Pancreas (tissue), 10 donors: ENCODE measurements around the gene IST1. TPM values are rescaled to one million over a fixed set of nuclear protein-coding genes. Genes with fewer than 3 reads are reported as not detected.

Experiments used
- ATAC-seq, 4 donors: fragments of 200-7000 bp; cut with Tn5 transposase; one replicate each; pipeline versions ENCODE4 v1.8.0 to v1.9.1; 2020; ENCODE audit warnings: mild to moderate bottlenecking in 4 of 4, moderate library complexity in 4 of 4
- DNase-seq, 6 donors: peaks; one replicate each; pipeline ENCODE4 v3.0.0-alpha.2; 2020
- FAIRE-seq: peaks from 2 replicates; lab custom pipeline; 2012; peaks lifted over from hg19 to GRCh38; lab: Jason Lieb, UNC
- H3K27ac ChIP-seq, 4 donors: fragments of 200-600 bp; sonication (generic); 1 replicate in 3 of 4; 2 replicates in 1 of 4; pipeline versions ENCODE4 v1.5.0 to v1.8.0; 2020
- H3K27me3 ChIP-seq, 4 donors: fragments of 200-600 bp; one replicate each; pipeline ENCODE4 v1.8.0; 2021
- H3K36me3 ChIP-seq, 3 donors: fragments of 200-600 bp; sonication (generic) in 1 of 3; one replicate each; pipeline versions ENCODE4 v1.5.0 to v1.8.0; 2020 to 2021
- H3K4me1 ChIP-seq, 3 donors: fragments of 200-600 bp; one replicate each; pipeline ENCODE4 v1.8.0; 2021
- H3K4me3 ChIP-seq, 4 donors: fragments of 200-600 bp; sonication (generic) in 2 of 4; one replicate each; pipeline versions ENCODE4 v1.5.0 to v1.8.0; 2020 to 2021
- H3K9me3 ChIP-seq, 4 donors: fragments of 200-600 bp; one replicate each; pipeline ENCODE4 v1.8.0; 2021
- CTCF ChIP-seq, 4 donors: fragments of 200-600 bp; sonication (generic) in 3 of 4; IDR thresholded peaks; one replicate each; pipeline versions ENCODE4 v1.5.0 to v1.8.0; 2021; ENCODE audit warnings: antibody characterized with exemption in 4 of 4
- WGBS, 2 donors: extraction: QIAGEN DNeasy Blood & Tissue Kit; methylation state at CpG; one replicate each; pipeline ENCODE4 v1.1.7; 2013; 5-methylcytosine and 5-hydroxymethylcytosine counted together
- intact Hi-C, 3 donors: fragments of 100-400 bp; cut with DNase I; formaldehyde crosslinking; loops; one replicate each; pipeline versions ENCODE4 v1.11.1 to v1.14.2; 2022
- polyA plus RNA-seq, 2 donors: library from polyadenylated mRNA; stranded (reverse); fragments of 200-250 nt; gene quantifications; one replicate each; pipeline ENCODE4 v1.2.3, GENCODE V29; 2013
- total RNA-seq, 6 donors: library from RNA; stranded (reverse); fragmentation: NEBNext Ultra II Directional in 4 of 6; extraction: Animal tissue kit (Norgen Biotek cat#: 25700) in 4 of 6; gene quantifications; one replicate each; pipeline versions ENCODE4 v1.2.1 to v1.2.4, GENCODE V29; 2021 to 2023
- donor health status: healthy with polysubstance abuse.
- donor health status: DM: no; HTN: no; CAD: no; lungs with moderate emphysema.
- donor health status: DM: no; HTN: no; CAD: no.
- donor health status: control.
- donor health status: control.
- donor health status: Bipolar disorder and iron deficiency.
- donor health status: DM: yes; HTN: yes; CAD: no.
- donor health status: DM: no; HTN: no; CAD: no.
- donor health status: DM: no; HTN: no; CAD: no.
- donor health status: DM: yes; HTN: yes; CAD: no.

Gene IST1
- total and polyA plus RNA-seq, 8 donors: 56.1 to 121 (median 69.4) TPM

- H3K4me3 ChIP-seq: no peak overlapping the region
- no peak overlapping the region for H3K27ac ChIP-seq
- H3K4me1 ChIP-seq: no peaks in the 10 kb centered on the region
- 89 to 92% methylated on average over 15 of the region's 15 CpGs for WGBS, 2 donors
- no peak for TF ChIP-seq CTCF (IDR thresholded peaks at IDR 0.05)
- H3K27me3 ChIP-seq: no peaks in the 10 kb centered on the region
- intact Hi-C loops: no loop called here
- DNase-seq: no peak
- no peak for FAIRE-seq
- no peaks in the 10 kb centered on the region for H3K36me3 ChIP-seq
- ATAC-seq: no peak
- no peaks in the 10 kb centered on the region for H3K9me3 ChIP-seq
These were observed 78.9 kb downstream of the IST1 start for GRCh38 chr16:71974068-71974818.

Other genes with a start within 250 kb of the IST1 start
- gene PHLPP2, start 170.8 kb upstream of the IST1 start, total RNA-seq: 1 to 10 TPM; 2.0 to 4.6 (median 3.1) TPM
- 1 to 10 TPM; 1.3 to 2.3 TPM for gene PHLPP2, start 170.8 kb upstream of the IST1 start, polyA plus RNA-seq
- 10 to 100 TPM; 31.6 to 50.8 (median 39.8) TPM for gene AP1G1, start 86.7 kb upstream of the IST1 start, total RNA-seq
- 10 to 100 TPM; 15.3 to 27.6 TPM for gene AP1G1, start 86.7 kb upstream of the IST1 start, polyA plus RNA-seq
- 10 to 100 TPM; 10.2 to 17.4 (median 12.4) TPM for gene ATXN1L, start 49.6 kb upstream of the IST1 start, total RNA-seq
- 1 to 10 TPM; 5.5 to 6.2 TPM for gene ATXN1L, start 49.6 kb upstream of the IST1 start, polyA plus RNA-seq
- 1 to 10 TPM; 3.0 to 4.5 (median 3.9) TPM for gene ZNF821, start 11.3 kb upstream of the IST1 start, total RNA-seq
- gene ZNF821, start 11.3 kb upstream of the IST1 start, polyA plus RNA-seq: 10 to 100 TPM in 1 of 2 donors, 1 to 10 TPM in 1; 6.1 to 12.6 TPM
- gene PKD1L3, start 104.9 kb downstream of the IST1 start, total RNA-seq: under 1 TPM in 3 of 6 donors, not detected in 3; 0.03 to 0.06 (median 0.03) TPM
- gene PKD1L3, start 104.9 kb downstream of the IST1 start, polyA plus RNA-seq: under 1 TPM in 1 of 2 donors, not detected in 1; 0.08 TPM
- gene DHODH, start 113.2 kb downstream of the IST1 start, total RNA-seq: 1 to 10 TPM; 2.2 to 5.2 (median 4.0) TPM
- 1 to 10 TPM; 4.2 to 4.6 TPM for gene DHODH, start 113.2 kb downstream of the IST1 start, polyA plus RNA-seq
- gene HP, start 159.0 kb downstream of the IST1 start, total RNA-seq: 10 to 100 TPM in 1 of 6 donors, 1 to 10 TPM in 2, under 1 TPM in 3; 0.08 to 22.5 (median 0.92) TPM
- gene HP, start 159.0 kb downstream of the IST1 start, polyA plus RNA-seq: 10 to 100 TPM in 1 of 2 donors, 1 to 10 TPM in 1; 1.5 to 43.5 TPM
- not detected for gene HPR, start 167.7 kb downstream of the IST1 start, total RNA-seq
- 1 to 10 TPM in 1 of 2 donors, under 1 TPM in 1; 0.85 to 1.2 TPM for gene HPR, start 167.7 kb downstream of the IST1 start, polyA plus RNA-seq
- gene TXNL4B, start 198.1 kb downstream of the IST1 start, total RNA-seq: 1 to 10 TPM; 5.3 to 9.6 (median 6.9) TPM
- 1 to 10 TPM; 5.7 to 7.2 TPM for gene TXNL4B, start 198.1 kb downstream of the IST1 start, polyA plus RNA-seq
- 10 to 100 TPM; 16.3 to 31.6 (median 22.6) TPM for gene DHX38, start 198.3 kb downstream of the IST1 start, total RNA-seq
- gene DHX38, start 198.3 kb downstream of the IST1 start, polyA plus RNA-seq: 10 to 100 TPM; 63.1 to 68.2 TPM